ENCODE measurements around the gene RITA1.

Gene RITA1

DNA sequence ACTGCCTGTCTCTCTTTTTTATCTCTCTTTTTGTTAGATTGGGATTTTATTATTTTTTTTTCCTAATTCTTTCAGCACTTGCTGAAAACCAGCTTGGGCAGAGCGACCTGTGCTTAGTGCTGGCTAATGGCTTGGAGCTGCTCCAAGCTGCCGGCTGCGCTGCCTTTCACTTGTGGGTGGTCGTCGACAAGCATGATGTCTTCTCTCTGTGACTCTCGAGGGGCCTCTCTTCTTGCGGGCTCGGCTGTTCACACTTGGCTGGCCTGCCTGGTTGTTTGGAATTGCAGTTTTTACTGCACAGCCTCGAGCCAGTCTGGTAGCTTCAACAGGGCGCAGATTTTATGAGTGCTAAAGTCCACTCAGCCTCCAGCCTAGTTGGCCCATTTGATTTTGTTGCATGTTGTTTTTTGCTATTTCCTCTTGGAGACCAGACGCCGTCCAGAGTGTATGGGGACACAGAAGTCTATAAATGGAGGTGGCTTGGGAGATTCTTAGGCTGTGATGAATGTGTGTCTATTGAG is 54.4 kb downstream of the RITA1 start:
- no peak for TF ChIP-seq EZH2phosphoT487 (IDR thresholded peaks at IDR 0.05; ENCODE audit: borderline replicate concordance, low read length)
- TF ChIP-seq, protein P1, sequence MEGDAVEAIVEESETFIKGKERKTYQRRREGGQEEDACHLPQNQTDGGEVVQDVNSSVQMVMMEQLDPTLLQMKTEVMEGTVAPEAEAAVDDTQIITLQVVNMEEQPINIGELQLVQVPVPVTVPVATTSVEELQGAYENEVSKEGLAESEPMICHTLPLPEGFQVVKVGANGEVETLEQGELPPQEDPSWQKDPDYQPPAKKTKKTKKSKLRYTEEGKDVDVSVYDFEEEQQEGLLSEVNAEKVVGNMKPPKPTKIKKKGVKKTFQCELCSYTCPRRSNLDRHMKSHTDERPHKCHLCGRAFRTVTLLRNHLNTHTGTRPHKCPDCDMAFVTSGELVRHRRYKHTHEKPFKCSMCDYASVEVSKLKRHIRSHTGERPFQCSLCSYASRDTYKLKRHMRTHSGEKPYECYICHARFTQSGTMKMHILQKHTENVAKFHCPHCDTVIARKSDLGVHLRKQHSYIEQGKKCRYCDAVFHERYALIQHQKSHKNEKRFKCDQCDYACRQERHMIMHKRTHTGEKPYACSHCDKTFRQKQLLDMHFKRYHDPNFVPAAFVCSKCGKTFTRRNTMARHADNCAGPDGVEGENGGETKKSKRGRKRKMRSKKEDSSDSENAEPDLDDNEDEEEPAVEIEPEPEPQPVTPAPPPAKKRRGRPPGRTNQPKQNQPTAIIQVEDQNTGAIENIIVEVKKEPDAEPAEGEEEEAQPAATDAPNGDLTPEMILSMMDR (IDR thresholded peaks at IDR 0.05; ENCODE audit: low read depth, low read length, poor library complexity, severe bottlenecking), result no peak
- peak overlapping the region; percentile 57 for H3K27ac ChIP-seq (ENCODE audit: low read depth, low read length)
- peaks cover 12% of the 10 kb centered on the region for H4K20me1 ChIP-seq (ENCODE audit: control insufficient read depth, insufficient read depth, low read depth, low read length)
- no peaks in the 10 kb centered on the region for H3K9me3 ChIP-seq (ENCODE audit: control insufficient read depth, insufficient read depth, low read length)
- H3K4me1 ChIP-seq (ENCODE audit: control insufficient read depth, low read length), result peaks cover 63% of the 10 kb centered on the region
- H3K79me2 ChIP-seq (ENCODE audit: control insufficient read depth, low read length), result peaks cover 95% of the 10 kb centered on the region
- H3K27me3 ChIP-seq (ENCODE audit: control insufficient read depth, low read length), result no peaks in the 10 kb centered on the region
- H3K36me3 ChIP-seq (ENCODE audit: control insufficient read depth, low read length), result peaks cover 91% of the 10 kb centered on the region
- peak overlapping the region; percentile 51 for H3K4me2 ChIP-seq (ENCODE audit: low read length)
- no peaks in the 10 kb centered on the region for H3K9me2 ChIP-seq (replicated peaks; ENCODE audit: control insufficient read depth, low read length)
- H3F3A ChIP-seq (ENCODE audit: control insufficient read depth, insufficient read depth), result peaks cover 11% of the 10 kb centered on the region
- peak overlapping the region; percentile 40 for H3K4me3 ChIP-seq (ENCODE audit: low read length)

DNA sequence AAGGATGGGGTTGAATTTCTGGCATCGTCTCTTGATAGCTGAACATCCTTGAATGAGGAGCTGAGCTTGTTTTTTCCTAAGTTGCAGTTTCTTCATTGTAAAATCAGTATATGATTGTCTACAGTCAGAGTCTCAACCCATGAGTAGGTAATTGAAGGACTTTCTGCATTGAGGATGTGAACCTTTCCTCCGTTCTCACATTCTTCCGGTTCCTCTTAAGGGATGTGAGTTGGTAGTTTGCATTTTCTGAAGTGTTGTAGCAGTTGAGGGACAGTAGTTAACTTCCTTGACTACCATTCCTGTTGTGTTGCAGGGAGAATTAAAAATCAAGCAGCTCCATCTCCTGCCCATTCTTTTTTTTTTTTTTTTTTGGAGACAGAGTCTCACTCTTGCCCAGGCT is 54.9 kb downstream of the RITA1 start:
- Histone ChIP-seq H3K27me3 (ENCODE audit: control insufficient read depth, low read length) (no peaks in the 10 kb centered on the region), H3K4me1 (ENCODE audit: control insufficient read depth, low read length) (peaks cover 58% of the 10 kb centered on the region), H3K4me3 (ENCODE audit: low read length) (peak overlapping the region; percentile 40), H3K36me3 (ENCODE audit: control insufficient read depth, low read length) (peaks cover 87% of the 10 kb centered on the region), H3K9me3 (ENCODE audit: control insufficient read depth, insufficient read depth, low read length) (no peaks in the 10 kb centered on the region), H3K27ac (ENCODE audit: low read depth, low read length) (peak overlapping the region; percentile 57), H3K9me2 (replicated peaks; ENCODE audit: control insufficient read depth, low read length) (no peaks in the 10 kb centered on the region), H3K4me2 (ENCODE audit: low read length) (peak overlapping the region; percentile 51), H3K79me2 (ENCODE audit: control insufficient read depth, low read length) (peaks cover 91% of the 10 kb centered on the region), H3F3A (ENCODE audit: control insufficient read depth, insufficient read depth) (peaks cover 11% of the 10 kb centered on the region), H4K20me1 (ENCODE audit: control insufficient read depth, insufficient read depth, low read depth, low read length) (peaks cover 12% of the 10 kb centered on the region)
- TF ChIP-seq, protein P1 (IDR thresholded peaks at IDR 0.05; ENCODE audit: low read depth, low read length, poor library complexity, severe bottlenecking), result no peak
- TF ChIP-seq EZH2phosphoT487 (IDR thresholded peaks at IDR 0.05; ENCODE audit: borderline replicate concordance, low read length), result no peak

DNA sequence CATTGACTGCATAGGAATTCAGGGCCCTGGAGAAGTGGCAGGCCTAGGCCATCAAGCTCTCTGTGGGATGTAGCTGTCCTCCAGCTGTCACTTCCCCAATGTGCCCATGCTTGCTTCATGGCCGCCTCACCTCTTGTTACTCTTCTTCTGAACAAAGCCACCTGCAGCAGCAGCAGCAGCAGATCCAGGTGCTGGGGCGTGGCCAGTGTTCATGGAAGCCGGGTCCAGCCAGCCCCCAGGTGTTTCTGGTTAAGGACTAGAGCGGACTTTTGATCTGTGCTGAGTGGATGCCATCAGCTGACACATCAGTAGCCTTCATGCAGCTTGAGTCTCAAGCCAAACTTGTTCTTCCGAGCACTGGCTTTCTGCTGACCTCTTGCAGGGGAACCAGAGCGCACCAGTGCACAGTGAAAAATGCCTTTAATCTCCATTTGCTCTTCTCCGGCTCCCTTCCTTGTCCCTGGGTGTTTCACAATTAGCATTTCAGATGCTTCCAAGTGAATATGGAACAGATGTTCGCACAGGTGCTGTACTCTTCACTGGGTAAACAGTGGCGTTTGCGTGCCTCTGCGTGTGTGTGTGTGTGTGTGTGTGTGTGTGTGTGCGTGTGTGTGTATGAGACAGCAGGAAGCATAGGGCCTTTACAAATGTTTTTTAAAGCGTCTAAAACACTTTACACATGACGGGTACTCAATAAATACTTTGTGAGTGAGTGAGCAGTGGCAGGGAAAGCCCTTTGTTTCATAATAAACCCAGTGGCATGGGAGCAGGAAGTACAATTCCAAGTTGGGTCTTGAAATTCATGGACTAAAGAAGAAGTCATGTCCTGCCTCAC is 55.9 kb downstream of the RITA1 start:
- no peak overlapping the region for H3K4me3 ChIP-seq (ENCODE audit: low read length)
- no peak overlapping the region for H3K27ac ChIP-seq (ENCODE audit: low read depth, low read length)
- peaks cover 86% of the 10 kb centered on the region for H3K36me3 ChIP-seq (ENCODE audit: control insufficient read depth, low read length)

More for the DNA sequence above, 55.9 kb downstream of the RITA1 start:
- Histone ChIP-seq H3K9me3 (ENCODE audit: control insufficient read depth, insufficient read depth, low read length) (no peaks in the 10 kb centered on the region), H3K27me3 (ENCODE audit: control insufficient read depth, low read length) (no peaks in the 10 kb centered on the region), H3K4me1 (ENCODE audit: control insufficient read depth, low read length) (peaks cover 48% of the 10 kb centered on the region), H3F3A (ENCODE audit: control insufficient read depth, insufficient read depth) (peaks cover 11% of the 10 kb centered on the region), H3K9me2 (replicated peaks; ENCODE audit: control insufficient read depth, low read length) (no peaks in the 10 kb centered on the region), H3K4me2 (ENCODE audit: low read length) (no peak overlapping the region), H3K79me2 (ENCODE audit: control insufficient read depth, low read length) (peaks cover 89% of the 10 kb centered on the region), H4K20me1 (ENCODE audit: control insufficient read depth, insufficient read depth, low read depth, low read length) (peaks cover 12% of the 10 kb centered on the region)
- no peak for TF ChIP-seq EZH2phosphoT487 (IDR thresholded peaks at IDR 0.05; ENCODE audit: borderline replicate concordance, low read length)
- TF ChIP-seq, protein P1 (IDR thresholded peaks at IDR 0.05; ENCODE audit: low read depth, low read length, poor library complexity, severe bottlenecking), result no peak
